Gastrocnemius medialis (tissue), 4 donors: ENCODE results near the gene PHF10. TPM values are rescaled to one million over a fixed set of nuclear protein-coding genes. Genes with fewer than 3 reads are reported as not detected.

Source experiments
- ATAC-seq, 2 donors: fragments of 150-250 bp; one replicate each; pipeline ENCODE4 v1.9.1; 2016
- DNase-seq, 2 donors: peaks; one replicate each; pipeline ENCODE4 v3.0.0-alpha.2; 2019
- H3K27ac ChIP-seq, 4 donors: fragments of 200-600 bp; sonication (generic); 1 replicate in 1 of 4; 2 replicates in 3 of 4; pipeline ENCODE4 v1.5.1; 2016 to 2018; ENCODE audit warnings: mild to moderate bottlenecking in 2 of 4, moderate library complexity in 1 of 4
- H3K27me3 ChIP-seq, 3 donors: fragments of 200-600 bp; sonication (generic) in 2 of 3; 1 replicate in 1 of 3; 2 replicates in 2 of 3; pipeline versions ENCODE4 v1.5.1 to v1.6.0; 2016 to 2019; ENCODE audit warnings: mild to moderate bottlenecking in 1 of 3, moderate library complexity in 1 of 3
- H3K36me3 ChIP-seq, 2 donors: fragments of 200-600 bp; sonication (generic) in 1 of 2; one replicate each; pipeline ENCODE4 v1.5.1; 2017 to 2018
- H3K4me1 ChIP-seq, 2 donors: fragments of 200-600 bp; sonication (generic) in 1 of 2; one replicate each; pipeline ENCODE4 v1.5.1; 2016 to 2017; ENCODE audit warnings: mild to moderate bottlenecking in 2 of 2
- H3K4me3 ChIP-seq, 4 donors: fragments of 200-600 bp; sonication (generic) in 3 of 4; 1 replicate in 1 of 4; 2 replicates in 3 of 4; pipeline ENCODE4 v1.5.1; 2016 to 2019; ENCODE audit warnings: mild to moderate bottlenecking in 2 of 4
- H3K9me3 ChIP-seq, 3 donors: fragments of 200-600 bp; sonication (generic) in 2 of 3; 1 replicate in 1 of 3; 2 replicates in 2 of 3; pipeline ENCODE4 v1.5.1; 2016 to 2019
- POLR2A ChIP-seq, 2 donors: fragments of 450-650 bp; IDR thresholded peaks; one replicate each; pipeline ENCODE4 v1.6.1; 2017; ENCODE audit warnings: antibody characterized with exemption in 2 of 2, mild to moderate bottlenecking in 2 of 2, moderate library complexity in 2 of 2
- in situ Hi-C, 4 donors: fragments of 200-750 bp; cut with MboI; loops; one replicate each; pipeline versions ENCODE4 v1.15.0 to v1.8.0; 2017; ENCODE audit warnings: low sequenced_read_pairs in 4 of 4
- intact Hi-C: fragments of 100-400 bp; cut with DNase I; formaldehyde crosslinking; loops from one replicate; pipeline ENCODE4 v1.15.1; 2023; ENCODE audit warnings: low total_unique reads
- total RNA-seq, 4 donors: library from RNA; depleted of rRNA; stranded (reverse); fragments of >200 nt; gene quantifications; one replicate each; pipeline versions ENCODE4 v1.1.0 to v1.2.3, GENCODE V29; 2016
- TF ChIP-seq, protein P1 (sequence below), 5 experiments: fragments of 450-650 bp in 3 of 5; fragments of 200-600 bp in 2 of 5; sonication (generic) in 2 of 5; IDR thresholded peaks in 4 of 5; conservative IDR thresholded peaks in 1 of 5; 1 replicate in 4 of 5; 2 replicates in 1 of 5; pipeline ENCODE4 v1.5.1; 2016 to 2019; ENCODE audit warnings: antibody characterized with exemption in 5 of 5, mild to moderate bottlenecking in 3 of 5, moderate library complexity in 3 of 5

PHF10 gene
- total RNA-seq, 4 donors from 2014 or later, result 40.1 to 58.1 (median 49.0) TPM

DNA sequence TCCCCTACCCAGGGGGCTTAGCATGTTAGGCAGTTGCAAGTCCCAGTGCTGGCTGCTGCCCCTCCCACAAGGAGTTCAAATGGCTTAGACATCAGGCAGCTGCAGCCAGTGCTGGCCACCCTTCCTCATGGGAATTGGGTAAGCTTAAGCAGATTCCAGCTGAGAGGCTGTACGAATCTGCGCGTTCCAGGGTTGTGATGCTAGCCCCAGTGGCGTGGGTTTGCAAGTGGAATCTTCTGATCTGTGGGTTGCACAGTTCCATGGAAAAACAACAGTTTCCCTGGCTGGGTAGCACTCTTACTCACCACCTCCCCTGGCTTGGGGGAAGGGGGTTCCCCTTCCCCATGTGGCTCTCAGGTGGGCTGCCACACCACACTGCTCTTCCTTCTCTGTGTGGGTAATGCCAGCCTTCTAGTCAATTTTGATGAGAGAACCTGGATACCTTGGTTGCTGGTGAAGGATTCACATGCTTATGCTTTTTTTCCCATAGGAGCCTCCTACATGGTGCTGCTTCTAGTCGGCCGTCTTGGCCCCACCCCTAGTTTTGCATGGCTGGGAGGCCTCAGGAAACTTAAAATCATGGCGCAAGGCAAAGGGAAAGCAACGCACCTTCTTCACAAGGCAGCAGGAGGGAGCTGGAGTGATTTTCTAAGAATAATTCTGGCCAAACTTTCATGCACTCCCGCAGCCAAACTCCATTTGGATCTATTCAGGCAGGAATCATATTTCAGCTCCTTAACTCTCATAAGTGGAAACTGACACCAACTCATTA lies 14.1 kb upstream of the PHF10 start:
- H3K36me3 ChIP-seq, result no peaks in the 10 kb centered on the region
- peak overlapping the region in 3 of 4 donors; percentile 4 to 43 (median 20) for H3K4me3 ChIP-seq
- H3K4me1 ChIP-seq, result peaks cover 19 to 27% of the 10 kb centered on the region in 2 donors
- intact Hi-C loops (no loop called here), in situ Hi-C loops (no loop called here)
- no peaks in the 10 kb centered on the region for H3K27me3 ChIP-seq
- ATAC-seq (peak; percentile 73 to 80), DNase-seq (peak in 1 of 2 donors; percentile 36)
- TF ChIP-seq POLR2A (IDR thresholded peaks at IDR 0.05), result no peak
- TF ChIP-seq, protein P1, sequence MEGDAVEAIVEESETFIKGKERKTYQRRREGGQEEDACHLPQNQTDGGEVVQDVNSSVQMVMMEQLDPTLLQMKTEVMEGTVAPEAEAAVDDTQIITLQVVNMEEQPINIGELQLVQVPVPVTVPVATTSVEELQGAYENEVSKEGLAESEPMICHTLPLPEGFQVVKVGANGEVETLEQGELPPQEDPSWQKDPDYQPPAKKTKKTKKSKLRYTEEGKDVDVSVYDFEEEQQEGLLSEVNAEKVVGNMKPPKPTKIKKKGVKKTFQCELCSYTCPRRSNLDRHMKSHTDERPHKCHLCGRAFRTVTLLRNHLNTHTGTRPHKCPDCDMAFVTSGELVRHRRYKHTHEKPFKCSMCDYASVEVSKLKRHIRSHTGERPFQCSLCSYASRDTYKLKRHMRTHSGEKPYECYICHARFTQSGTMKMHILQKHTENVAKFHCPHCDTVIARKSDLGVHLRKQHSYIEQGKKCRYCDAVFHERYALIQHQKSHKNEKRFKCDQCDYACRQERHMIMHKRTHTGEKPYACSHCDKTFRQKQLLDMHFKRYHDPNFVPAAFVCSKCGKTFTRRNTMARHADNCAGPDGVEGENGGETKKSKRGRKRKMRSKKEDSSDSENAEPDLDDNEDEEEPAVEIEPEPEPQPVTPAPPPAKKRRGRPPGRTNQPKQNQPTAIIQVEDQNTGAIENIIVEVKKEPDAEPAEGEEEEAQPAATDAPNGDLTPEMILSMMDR (IDR thresholded peaks at IDR 0.05 in 4 of 5, conservative IDR thresholded peaks at IDR 0.05 in 1 of 5), result no peak
- peak overlapping the region; percentile 5 to 77 (median 59) for H3K27ac ChIP-seq
- H3K9me3 ChIP-seq, result no peaks in the 10 kb centered on the region

GRCh38 chr6:169729961-169730360 lies 5.7 kb upstream of the PHF10 start:
- DNase-seq (no peak), ATAC-seq (no peak)
- Histone ChIP-seq H3K27ac (no peak overlapping the region), H3K27me3 (no peaks in the 10 kb centered on the region), H3K9me3 (no peaks in the 10 kb centered on the region), H3K4me1 (peaks cover 2 to 7% of the 10 kb centered on the region in 2 donors), H3K36me3 (no peaks in the 10 kb centered on the region), H3K4me3 (no peak overlapping the region)
- TF ChIP-seq, protein P1 (IDR thresholded peaks at IDR 0.05 in 4 of 5, conservative IDR thresholded peaks at IDR 0.05 in 1 of 5), result no peak
- no peak for TF ChIP-seq POLR2A (IDR thresholded peaks at IDR 0.05)
- intact Hi-C loops (loop anchor here (10.0 kb wide), 1 partner anchor 825 kb away; the partner anchor contains the start of genes PSMB1 and TBP), in situ Hi-C loops (no loop called here)

DNA sequence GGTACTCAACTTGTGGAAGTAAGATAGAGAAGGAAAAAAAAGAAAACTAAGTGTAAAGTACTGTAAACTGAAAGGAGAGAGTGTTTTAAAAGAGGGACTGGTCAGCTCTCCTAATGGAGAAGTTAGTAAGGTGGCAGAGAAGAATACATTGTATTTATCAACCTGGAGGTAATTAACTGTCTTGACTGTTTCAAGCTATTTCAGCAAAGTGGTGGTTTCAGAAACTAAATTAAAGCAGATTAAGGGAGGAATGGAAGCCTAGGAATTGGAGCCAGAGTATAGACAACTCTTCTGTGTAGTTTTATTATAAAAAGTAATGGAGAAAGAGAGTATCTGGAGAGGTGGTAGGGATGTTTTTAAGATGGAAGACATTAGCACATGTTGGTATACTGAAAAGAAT lies 2.7 kb upstream of the PHF10 start:
- DNase-seq, result no peak
- Histone ChIP-seq H3K27ac (no peak overlapping the region), H3K4me1 (peaks cover 18 to 19% of the 10 kb centered on the region in 2 donors), H3K36me3 (no peaks in the 10 kb centered on the region), H3K4me3 (no peak overlapping the region), H3K9me3 (no peaks in the 10 kb centered on the region), H3K27me3 (no peaks in the 10 kb centered on the region)
- ATAC-seq, result no peak
- intact Hi-C loops, result loop anchor here (10.0 kb wide), 1 partner anchor 828 kb away; the partner anchor contains the start of genes PSMB1 and TBP
- TF ChIP-seq, protein P1 (IDR thresholded peaks at IDR 0.05 in 4 of 5, conservative IDR thresholded peaks at IDR 0.05 in 1 of 5), result no peak
- TF ChIP-seq POLR2A (IDR thresholded peaks at IDR 0.05), result no peak
- in situ Hi-C loops, result no loop called here

DNA sequence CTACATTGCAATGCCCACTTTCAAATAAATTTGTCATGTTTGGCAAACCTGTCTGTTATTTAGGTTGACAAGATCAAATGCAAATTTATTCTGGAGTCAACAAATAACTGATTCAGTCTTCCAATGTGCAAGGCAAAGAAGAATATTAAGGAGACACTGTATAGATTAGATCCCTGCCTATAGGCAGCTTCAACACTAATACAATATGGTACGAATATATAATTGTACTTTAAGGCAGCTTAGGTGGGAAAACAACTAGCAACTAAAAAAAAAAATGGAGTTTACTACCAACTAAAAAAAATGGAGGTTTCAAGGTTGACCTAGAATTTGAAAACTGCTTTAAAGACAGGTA lies 1.7 kb upstream of the PHF10 start:
- intact Hi-C loops (loop anchor here (10.0 kb wide), 1 partner anchor 829 kb away; the partner anchor contains the start of genes PSMB1 and TBP), in situ Hi-C loops (no loop called here)
- Histone ChIP-seq H3K4me1 (peaks cover 27 to 28% of the 10 kb centered on the region in 2 donors), H3K4me3 (no peak overlapping the region), H3K36me3 (no peaks in the 10 kb centered on the region), H3K27me3 (no peaks in the 10 kb centered on the region), H3K27ac (peak overlapping the region in 1 of 4 donors; percentile 92), H3K9me3 (no peaks in the 10 kb centered on the region)
- ATAC-seq (no peak), DNase-seq (no peak)
- no peak for TF ChIP-seq POLR2A (IDR thresholded peaks at IDR 0.05)
- TF ChIP-seq, protein P1 (IDR thresholded peaks at IDR 0.05 in 4 of 5, conservative IDR thresholded peaks at IDR 0.05 in 1 of 5), result no peak
